NCI-H82 treated with DMSO at 0.1 percent for 48 hours (cell line): ENCODE results near the gene ACTA2.

ENCODE experiments used
- DNase-seq: peaks from one replicate; lab custom pipeline; 2025; ENCODE audit not compliant: unreplicated experiment; lab: John Stamatoyannopoulos, UW

Gene ACTA2

DNA sequence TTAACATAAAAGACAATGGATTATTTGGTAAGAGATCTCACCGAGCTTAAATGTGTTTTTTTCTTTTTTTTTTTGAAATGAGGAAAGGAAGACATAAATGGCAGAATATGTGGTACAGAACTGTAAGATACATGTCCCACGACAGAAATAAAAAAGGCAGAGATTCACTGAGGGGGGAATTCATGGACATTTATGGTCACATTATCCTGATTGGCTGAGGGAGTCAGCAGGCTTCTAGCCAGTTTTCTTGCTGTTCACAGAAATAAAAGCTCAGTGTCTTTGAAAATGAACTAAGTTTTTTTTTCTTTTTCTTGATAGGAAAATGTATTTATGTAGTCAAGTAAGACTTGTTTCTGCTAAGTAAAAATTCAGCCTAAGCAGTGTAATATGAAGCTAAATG, 29.8 kb upstream of the ACTA2 start:
- no peak for DNase-seq

DNA sequence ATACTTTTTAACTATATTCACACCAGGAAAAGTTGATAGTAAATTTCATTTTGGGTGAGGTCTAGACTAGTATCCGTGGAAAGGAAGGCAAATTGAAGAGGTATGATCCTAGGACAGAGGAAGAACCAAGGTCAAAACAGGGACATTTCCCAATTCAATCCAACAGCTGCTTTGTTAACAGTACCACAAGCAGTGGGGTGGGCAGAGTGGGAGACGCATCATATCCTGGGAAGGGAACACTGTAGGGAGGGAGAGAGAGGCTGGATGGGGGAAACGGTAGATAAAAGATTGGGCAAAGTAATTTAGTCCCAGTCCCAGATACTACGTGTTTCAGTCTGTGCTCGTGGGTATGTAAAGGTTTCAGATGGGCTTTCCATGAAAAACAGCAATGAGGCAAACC, 28.9 kb upstream of the ACTA2 start:
- no peak for DNase-seq

DNA sequence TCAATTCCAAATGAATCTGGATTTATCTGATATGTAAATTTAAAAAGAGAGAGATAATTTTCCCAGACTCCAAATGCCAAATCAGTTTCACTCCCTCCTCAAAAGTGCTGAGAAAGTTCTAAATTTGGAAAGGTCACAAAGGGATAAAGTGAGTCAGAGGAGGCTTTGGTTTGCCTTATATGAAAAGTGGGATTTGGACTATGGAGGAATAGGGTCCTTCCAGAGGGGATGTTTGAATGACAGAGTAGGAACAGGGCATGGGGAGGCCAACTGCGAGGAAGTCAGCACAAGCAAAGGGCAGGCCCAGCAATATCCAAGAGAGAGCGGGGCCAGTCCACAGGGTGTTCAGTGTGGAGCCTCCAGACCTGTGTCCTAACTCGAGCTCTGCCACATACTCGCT, 28.2 kb upstream of the ACTA2 start:
- no peak for DNase-seq

DNA sequence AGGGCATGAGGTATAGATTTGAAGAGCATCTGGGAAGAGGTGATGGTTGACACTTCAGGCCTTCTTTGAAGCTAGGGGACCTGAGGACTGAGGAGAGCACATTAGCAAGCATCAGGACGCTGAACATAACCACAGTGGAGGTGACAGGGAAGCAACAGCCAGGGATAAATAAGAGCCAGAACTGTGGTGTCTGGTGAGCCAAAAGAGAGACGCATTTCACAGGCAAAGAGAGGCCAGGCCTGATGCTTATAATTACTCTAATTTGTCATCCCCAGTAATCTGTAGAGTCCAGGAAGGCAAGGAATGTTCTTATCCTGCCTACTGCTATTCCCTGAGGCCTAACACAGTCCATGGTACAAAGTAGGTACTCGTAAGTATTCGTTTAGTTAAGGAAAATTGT, 27.7 kb upstream of the ACTA2 start:
- DNase-seq: no peak

DNA sequence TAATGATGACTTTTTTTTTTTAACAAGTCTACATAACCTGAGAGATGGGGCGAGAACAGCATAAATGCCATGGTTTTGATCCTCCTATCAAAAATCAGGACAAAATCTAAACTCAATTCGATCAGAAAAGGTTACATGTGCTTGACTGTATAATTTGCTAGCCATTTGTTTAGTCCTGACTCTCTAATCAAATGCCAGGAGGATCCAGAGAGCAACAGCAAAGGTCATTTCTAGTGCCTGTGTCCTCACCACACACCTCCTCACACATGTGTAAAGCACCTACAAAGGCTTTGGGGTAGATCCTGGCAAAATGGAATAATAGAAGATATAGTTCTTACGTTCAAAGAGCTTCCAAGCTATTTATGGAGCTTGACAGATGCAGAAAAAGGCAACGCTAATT, 27.0 kb upstream of the ACTA2 start:
- no peak for DNase-seq

DNA sequence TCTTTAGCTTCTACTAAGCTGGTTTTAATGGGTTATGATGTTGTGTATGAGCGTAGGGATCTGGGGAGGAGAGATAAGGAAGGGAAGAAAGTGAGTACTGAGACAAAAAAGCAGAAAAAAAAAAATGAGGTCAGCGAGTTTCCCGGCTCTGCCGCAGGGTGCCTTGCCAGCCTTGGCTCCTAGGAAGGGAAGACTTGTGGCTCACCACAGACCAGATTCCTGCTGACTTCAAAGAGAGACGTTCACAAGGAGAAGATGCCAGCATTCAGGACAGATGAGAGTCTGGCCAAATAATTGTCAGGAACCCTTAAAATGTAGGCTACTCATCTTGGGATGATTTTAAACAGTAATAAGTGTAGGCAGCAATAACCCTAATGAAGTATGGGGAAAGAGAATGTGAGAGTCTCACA, 26.6 kb upstream of the ACTA2 start:
- DNase-seq: no peak

DNA sequence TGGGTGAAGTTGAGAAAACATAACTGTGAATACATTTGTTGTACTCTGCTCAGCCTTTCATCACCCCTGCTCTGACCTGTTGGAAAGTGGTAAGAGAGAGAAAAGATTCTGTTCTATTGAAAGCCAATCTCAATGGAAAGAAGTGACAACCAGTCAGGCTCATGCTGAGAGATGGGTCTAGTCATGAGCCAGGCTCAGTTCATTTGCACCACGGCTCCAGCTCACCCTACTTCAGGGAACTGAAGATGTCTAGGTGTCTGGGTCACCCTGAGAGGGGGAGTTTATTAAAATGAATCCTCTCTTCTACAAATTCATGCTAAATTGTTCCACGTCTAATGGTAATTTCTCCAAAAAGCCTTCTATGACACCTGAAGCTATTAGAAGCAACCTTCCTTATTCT, 25.9 kb upstream of the ACTA2 start:
- DNase-seq: no peak

DNA sequence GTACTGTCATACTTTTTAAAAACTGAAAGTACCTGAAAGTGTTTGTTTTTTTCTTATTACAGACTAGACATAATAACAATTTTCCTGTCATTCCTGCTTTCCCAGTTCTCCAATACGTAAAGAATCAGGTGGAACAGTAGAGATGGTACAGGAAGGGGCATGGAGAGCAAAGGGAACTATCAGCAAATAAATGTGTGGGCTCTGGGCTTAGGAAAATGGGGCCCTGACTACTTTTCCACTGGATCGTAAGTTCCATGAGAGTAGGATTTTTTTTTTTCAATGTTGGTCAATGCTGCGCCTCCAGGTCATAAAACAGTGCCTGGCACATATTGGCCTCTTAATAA, 22.8 kb upstream of the ACTA2 start:
- DNase-seq: no peak

DNA sequence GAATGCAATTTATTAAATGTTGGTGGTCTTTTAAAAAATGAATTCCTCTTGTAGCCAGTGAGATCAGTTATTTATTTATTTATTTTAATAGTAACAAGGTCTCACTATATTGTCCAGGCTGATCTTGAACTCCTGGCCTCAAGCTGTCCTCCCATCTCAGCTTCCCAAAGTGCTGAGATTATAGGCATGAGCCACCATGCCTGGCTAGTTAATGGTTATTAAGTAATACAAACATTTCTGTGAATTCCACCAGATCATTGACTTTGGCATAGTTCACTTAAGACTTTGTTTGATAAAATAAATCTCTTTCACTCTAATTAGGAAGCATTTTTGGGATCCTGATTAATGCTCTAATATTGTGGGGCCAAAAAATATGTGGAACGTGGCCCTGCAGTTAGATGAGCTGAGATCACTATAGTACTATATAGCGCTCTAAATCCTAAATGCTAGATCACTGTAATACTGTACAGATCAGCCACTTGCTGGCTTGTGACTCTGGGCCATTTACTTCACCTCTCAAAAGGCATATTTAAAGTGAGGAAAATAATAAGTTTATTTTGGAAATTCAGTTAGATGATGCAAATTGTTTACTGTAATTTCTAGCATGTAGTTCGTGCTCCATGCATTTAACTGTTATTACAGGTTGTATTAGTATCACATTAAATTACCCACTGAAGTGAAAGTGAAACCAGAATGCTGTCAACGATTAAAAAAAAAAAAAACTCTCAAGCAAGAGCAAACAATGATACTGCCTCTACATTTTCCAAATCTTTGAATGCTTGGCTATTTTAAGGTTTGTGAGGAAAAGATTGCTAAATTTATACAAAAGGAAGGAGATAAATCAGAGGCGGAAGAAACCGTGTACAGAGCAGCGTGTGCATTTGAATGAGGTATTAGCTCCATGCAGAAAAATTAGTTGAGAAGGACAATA, 22.1 kb upstream of the ACTA2 start:
- no peak for DNase-seq

DNA sequence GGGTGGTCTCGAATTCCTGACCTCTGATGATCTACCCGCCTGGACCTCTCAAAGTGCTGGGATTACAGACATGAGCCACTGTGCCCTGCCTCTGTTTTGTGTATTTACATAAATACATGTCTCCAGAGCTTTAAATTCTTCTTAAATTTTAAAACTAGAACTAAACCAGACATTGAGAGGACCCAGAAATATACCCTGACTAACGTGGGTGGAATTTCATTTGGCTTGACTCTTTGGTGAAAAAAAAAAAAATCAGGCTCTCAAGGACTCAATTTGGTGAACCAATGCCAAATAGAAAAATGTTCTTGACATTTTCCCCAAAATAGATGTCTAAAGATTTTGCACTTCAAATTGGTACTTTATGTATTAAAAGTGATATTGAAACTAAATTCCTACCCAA, 21.4 kb upstream of the ACTA2 start:
- no peak for DNase-seq

DNA sequence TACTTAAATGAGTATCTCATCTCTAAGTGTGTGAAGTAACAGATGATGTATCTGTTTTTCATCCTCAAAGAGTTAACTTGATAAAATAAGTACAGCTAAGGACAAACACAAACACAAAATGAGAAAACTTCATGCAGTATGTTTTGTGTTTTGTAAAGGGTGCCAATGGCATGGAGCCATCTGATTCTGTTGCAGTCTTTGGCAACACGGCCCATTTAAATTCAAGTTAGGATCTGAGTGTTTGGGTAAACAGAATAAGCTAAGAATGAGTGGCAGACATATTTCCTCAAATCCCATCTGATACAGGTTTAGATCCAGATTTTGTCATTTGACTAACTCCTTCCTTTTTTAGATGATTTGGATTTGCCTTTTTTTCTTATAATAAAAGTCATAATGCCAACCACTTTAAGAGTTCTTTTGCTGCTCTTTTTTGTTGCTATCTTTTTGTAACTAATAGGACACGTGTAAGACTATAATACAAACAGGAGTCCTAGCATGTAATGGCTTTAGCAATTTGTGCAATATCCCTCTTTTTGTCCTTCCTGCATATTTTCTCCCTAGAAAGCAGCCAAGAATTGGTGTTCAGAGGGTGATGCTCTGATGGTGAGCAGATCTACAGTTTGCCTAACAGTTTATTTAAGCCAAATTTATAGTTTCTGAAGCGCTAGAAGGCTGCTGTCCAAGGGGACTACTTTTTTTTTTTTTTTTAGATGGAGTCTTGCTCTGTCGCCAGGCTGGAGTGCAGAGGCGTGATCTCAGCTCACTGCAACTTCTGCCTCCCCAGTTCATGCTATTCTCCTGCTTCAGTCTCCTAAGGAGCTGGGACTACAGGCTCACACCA, 18.9 kb upstream of the ACTA2 start:
- DNase-seq: no peak

DNA sequence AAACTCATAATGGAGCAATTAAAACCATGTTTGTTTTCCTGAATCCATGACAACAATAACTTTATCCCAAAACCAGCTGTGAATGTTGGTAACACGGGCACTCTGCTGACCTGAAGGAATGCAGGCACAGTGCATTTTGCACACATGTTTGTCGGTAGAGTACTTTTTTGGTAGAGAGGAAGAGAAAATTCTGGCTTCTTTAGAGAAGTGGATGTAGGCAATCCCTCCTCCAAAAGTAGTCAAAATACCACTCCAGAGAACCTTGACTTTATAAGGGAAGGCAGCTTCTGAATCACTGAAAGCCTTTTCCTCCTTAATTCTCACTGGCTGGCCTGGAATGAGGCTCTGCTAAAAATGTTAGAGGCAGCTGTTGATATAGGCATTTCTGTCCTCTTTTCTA, 15.8 kb upstream of the ACTA2 start:
- DNase-seq: no peak

DNA sequence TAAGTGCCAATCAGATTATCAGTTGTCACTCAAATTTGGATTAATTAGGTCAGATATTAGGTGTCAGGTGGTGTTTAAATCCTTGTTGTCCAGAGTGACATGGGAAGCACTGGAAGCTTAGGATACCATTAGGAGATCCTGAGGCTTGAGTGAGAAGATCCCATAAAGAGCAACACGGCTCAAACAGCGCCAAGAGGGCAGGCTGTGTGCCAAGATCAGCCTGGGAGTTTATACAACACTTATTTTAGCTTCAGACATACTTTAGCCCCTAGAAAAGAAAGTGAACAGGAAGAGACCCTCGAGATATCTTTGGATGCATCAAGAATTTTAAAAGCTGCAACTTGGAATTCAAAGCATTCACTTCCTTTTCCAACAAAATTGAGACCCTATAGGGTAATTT, 14.2 kb upstream of the ACTA2 start:
- DNase-seq: no peak

DNA sequence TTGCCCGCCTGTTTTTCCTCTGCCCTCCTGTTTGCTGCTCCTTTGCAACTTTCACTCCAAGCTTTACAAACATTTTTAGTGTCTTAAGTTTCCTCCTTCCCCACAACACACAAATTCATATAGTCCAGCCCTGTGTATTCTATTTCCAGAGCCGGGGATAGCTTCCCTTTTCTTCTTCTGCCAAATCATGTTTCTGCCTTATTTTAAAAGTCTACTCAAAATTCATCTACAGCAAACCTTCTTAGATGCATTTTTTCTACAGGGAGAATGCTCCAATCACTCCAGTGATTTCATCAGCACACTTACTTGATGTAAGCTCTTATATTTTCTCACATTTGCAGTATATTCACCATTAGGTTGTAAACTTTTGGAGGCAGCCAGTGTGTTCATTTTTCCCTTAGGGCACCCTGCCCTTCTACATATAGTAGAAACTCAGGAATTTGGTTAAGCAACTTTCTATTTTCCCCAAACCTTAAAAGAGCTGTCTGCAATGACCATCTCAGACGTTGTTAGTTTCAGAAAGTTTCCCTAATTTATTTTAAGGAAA, 12.4 kb upstream of the ACTA2 start:
- no peak for DNase-seq

DNA sequence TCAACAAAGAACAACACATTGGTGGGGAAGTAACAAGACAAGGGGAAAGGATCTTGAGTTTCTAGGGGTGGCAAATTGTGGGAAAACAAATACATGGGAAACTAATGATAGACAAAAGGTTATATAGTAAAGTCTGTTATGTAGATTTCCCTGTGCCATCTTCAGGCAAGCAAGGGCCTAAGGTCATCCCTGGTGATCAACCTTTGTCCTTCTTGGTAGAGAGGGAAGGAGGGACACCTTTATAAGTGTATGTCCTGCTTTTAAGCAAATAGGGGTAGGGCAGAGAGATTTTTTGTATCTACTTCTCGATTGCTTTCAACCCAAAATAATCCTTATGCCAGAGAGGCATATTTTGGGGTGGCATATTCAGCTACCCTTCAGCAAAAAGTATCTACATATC, 11.8 kb upstream of the ACTA2 start:
- no peak for DNase-seq

DNA sequence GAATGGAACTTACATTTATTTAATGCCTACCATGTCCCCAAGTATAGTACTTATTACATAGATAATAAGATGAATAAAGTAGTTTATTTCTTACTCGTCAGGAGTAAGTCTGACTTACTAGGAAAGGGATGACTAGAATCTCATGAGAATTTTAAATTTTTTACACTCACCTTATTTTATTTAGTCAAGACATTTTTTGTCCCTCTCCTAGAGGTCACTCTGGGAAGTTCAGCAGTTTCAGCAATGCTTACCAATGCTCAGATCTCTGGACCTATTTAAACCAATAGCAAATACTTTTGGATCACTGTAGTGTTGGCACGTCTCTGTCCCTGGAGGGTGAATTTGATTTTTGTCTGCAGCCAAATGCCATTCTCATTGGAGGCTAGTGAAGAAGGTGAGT, 10.7 kb upstream of the ACTA2 start:
- no peak for DNase-seq

DNA sequence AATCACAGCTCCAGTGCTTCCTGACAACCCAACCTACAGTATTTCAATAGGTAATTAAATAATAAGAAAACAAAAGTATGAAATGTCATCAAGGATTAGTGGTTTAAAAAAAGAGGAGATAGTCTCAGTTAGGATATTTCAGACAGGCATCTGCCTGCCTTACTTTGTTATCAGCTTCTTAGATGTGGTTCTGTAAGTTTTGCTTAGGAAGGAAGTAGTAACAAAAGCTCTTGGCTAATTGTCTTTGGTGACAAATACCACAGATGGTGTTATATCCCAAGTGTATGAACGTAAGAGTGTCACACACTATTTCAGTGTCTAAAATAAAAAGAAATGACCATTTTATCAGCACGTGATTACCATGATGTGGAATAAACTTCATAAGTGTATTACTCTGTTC, 9.8 kb upstream of the ACTA2 start:
- DNase-seq: no peak

DNA sequence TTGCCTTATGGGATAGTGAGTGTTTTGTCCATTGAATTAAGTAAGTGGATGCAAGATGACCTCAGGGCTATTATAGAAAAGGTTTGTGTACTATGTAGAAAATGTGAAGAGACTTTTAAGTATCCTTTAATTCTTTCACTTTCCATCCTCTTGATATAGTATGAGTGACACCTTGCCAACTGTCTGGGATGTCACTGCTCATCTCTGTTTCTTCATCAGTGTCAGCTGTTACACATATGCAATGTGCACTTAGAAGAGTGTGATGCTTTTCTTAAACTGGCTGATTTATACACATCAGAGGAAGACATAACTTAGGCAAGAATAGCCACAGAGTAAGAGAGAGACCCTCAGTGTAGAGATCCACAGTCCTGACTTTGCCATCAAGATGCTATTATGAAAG, 8.7 kb upstream of the ACTA2 start:
- DNase-seq: no peak

DNA sequence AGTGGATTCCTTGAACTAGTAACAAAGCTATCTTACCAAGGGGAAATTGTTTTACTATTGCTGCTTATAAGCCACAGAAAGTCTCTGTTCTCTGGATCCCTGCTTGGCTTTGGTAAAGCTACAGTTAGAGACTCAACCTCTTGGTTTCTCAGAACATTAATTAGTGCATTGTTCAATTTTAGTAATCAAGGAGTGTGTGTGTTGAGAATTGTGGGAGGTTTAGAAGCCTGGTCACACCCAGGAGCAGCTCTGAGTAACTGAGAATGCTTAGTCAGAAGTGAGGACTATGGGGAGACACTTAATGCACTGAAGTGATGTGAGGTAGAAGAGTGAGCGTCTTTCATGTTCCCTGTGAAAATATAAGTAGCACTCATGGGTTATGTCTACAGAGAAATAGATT, 8.2 kb upstream of the ACTA2 start:
- no peak for DNase-seq

DNA sequence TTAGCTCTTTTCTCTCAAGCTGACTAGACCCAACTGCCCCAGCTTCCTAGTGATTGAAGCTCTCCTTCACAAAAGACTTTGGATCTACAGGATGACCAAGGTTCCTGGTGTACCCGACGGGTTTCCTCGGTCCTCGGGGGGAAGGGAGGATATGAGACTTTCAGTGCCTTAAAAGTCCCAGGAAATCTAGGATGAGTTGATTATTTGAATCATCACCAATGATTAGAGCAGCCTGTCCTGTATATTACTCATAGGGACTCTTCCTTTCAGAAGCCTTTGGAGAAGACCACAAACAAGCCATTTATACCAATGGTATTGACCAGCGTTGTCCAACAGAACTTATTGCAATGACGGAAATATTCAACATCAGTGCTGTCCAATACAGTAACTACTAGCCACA, 6.1 kb upstream of the ACTA2 start:
- no peak for DNase-seq

DNA sequence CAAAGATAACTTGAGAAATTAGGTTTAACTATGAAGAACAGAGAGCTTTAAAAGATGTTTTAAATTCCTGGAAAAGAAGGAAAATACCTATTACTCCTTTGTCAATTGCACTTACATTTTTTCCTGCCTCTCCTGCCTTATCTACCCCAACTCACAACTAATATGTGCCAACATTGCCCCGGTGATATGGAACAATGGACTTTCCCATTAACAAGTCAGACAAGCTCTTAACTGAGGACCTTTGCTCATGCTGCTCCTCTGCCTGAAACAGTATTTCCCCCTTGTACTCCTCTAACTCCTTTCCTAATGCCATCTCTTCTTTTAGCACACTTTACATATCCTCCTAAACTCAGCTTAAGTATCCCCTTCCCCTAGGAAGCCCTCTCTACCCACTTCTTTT, 4.8 kb upstream of the ACTA2 start:
- DNase-seq: no peak

DNA sequence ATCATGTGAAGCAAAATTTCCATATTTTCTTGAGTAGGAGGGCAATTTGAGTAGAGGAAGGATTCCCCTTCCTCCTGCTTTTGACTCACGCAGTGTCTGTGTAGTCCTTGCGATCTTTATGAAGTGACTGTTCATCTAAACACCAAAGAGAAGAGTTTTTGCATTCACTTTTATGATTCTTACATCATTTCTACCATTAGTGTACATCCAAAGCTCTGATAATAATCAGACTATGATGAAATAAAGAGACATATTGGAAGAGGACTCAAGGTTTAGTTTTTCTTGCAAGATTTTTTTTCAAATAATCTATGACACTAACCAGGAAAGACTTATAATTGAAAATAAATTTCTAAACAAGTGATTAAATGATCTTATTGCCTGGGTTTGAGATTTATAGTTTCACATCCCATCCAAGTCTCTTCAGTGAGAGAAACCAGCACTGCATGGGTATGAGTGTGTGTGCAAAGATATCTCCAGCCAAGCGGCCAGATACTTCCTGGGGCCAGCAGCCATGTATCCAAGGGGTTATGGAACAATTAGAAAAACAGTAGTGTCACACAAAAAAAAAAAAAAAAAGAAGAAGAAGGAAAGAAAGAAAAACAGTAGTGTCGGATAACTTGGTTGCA, 2.0 kb upstream of the ACTA2 start:
- no peak for DNase-seq
